T47D (cell line): ENCODE results near the gene DDAH2.

Source experiments
- DNase-seq, 2 experiments: peaks; one replicate each; pipeline versions ENCODE4 v3.0.0 to v3.0.0-alpha.2; 2011 to 2012; ENCODE audit warnings: low read depth in 1 of 2, low spot score in 1 of 2
- JUND ChIP-seq: IDR thresholded peaks from 2 replicates; pipeline ENCODE4 v1.6.1; 2012; ENCODE audit warnings: low read depth
- in situ Hi-C: cut with HindIII; loops from 2 replicates; pipeline ENCODE4 v1.10.0; 2016; ENCODE audit warnings: low sequenced_read_pairs, low pct_unique_long_range_greater_than_20kb

Gene DDAH2

DNA sequence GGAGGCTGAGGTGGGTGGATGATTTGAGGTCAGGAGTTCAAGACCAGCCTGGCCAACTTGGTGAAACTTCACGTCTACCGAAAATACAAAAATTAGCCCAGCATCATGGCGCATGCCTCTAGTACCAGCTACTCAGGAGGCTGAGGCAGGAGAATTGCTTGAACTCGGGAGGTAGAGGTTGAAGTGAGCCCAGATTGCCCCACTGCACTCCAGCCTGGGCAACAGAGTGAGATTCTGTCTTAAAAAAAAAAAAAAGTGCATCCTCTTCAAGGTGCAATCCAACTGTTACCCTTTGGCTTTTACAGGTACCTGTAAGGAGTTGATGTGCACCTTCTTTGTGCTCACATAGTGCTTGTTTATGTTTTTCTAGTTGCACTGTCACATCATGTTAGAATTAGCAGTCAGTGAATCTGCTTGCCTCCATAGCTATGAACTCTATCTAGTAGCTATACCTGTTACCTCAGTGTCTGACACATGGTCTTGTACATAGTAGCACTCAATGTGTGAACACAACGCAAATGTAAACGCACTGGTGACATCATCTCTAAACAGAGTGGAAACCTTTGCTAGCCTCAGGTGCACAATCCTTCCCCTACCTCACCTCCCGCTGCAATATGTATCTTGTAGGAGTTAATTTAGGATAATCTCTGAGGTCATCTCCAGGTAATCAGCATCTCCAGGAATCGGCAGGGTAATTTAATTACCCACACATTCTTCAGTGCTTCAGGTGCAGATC, 20.4 kb upstream of the DDAH2 start:
- DNase-seq: peak in 1 of 2 experiments; percentile 52
- no peak for TF ChIP-seq JUND
- in situ Hi-C loops: no loop called here

GRCh38 chr6:31744422-31744821, 15.3 kb upstream of the DDAH2 start:
- DNase-seq: no peak
- in situ Hi-C loops: no loop called here
- no peak for TF ChIP-seq JUND

DNA sequence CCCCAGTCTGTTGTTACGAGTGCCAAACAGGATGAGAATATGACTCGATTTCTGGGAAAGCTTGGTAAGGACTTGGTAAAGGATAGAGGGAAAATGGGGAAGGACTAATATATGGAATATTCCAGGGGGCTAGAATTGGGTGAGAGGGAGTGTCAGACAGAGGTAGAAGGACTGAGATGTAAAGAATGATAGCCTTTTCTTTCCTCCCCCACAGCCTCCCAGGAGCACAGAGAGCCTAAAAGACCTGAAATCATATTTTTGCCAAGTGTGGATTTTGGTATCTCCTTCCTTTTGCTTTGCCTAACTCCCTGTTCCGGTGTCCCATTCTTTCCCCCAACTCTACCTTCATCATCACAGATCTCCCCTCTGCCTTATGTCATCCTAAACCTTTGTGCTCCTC, 13.8 kb upstream of the DDAH2 start:
- DNase-seq: no peak
- TF ChIP-seq JUND: no peak
- in situ Hi-C loops: no loop called here

DNA sequence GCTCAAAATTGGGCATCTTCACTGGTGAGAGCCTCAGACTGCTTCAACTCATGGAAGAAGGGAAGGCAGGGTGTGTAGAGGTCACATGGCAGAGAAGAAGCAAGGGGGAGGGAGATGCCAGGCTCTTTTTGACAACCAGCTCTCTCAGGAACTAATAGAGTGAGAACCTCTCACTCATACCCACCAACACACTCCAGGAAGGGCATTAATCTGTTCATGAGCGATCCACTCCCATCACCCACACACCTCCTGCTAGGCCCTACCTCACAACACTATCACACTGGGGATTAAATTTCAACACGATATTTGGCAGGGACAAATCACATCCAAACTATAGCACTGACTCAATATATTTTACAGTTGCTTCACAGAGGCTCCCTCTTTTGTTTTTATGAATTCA, 12.7 kb upstream of the DDAH2 start:
- DNase-seq: no peak
- in situ Hi-C loops: no loop called here
- no peak for TF ChIP-seq JUND

DNA sequence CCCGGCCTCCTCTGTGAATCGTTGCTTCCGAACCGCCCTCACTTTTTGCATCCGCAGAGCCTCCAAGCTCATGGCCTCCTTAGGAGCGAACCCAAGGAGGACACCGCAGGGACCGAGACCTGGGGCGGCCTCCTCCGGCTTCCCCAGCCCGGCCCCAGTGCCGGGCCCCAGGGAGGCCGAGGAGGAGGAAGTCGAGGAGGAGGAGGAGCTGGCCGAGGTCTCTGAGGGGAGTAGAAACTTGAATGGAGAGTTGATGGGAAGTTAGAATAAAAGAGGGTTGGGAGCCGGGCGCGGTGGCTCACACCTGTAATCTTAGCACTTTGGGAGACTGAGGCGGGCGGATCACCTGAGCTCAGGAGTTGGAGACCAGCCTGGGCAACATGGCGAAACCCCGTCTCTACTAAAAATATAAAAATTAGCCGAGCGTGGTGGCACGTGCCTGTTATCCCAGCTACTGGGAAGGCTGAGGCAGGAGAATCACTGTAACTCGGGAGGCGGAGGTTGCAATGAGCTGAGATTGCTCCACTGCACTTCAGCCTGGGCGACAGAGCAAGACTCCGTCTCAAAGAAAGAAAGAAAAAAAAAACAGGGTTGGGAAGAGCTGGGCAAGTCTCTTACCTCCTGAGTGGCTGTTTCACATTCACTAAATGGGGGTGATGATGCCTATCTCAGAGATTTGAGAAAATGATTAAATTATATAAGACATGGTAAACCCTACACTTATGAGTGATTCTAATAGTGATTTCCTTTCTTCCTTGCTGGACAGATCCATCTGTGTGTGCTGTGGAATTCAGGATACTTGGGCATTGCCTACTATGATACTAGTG, 11.5 kb upstream of the DDAH2 start:
- TF ChIP-seq JUND: no peak
- no peak for DNase-seq

GRCh38 chr6:31739639-31740396, 10.7 kb upstream of the DDAH2 start, which contains the start of gene MSH5:
Gene MSH5, plus strand, starts transcription at chr6:31740005. Its CDS starts 462 bp downstream, at chr6:31740467.
- peak; percentile 95 to 99 for DNase-seq
- TF ChIP-seq JUND: no peak
- in situ Hi-C loops: no loop called here

More for the DNA sequence above, 11.5 kb upstream of the DDAH2 start:
- in situ Hi-C loops: no loop called here

DNA sequence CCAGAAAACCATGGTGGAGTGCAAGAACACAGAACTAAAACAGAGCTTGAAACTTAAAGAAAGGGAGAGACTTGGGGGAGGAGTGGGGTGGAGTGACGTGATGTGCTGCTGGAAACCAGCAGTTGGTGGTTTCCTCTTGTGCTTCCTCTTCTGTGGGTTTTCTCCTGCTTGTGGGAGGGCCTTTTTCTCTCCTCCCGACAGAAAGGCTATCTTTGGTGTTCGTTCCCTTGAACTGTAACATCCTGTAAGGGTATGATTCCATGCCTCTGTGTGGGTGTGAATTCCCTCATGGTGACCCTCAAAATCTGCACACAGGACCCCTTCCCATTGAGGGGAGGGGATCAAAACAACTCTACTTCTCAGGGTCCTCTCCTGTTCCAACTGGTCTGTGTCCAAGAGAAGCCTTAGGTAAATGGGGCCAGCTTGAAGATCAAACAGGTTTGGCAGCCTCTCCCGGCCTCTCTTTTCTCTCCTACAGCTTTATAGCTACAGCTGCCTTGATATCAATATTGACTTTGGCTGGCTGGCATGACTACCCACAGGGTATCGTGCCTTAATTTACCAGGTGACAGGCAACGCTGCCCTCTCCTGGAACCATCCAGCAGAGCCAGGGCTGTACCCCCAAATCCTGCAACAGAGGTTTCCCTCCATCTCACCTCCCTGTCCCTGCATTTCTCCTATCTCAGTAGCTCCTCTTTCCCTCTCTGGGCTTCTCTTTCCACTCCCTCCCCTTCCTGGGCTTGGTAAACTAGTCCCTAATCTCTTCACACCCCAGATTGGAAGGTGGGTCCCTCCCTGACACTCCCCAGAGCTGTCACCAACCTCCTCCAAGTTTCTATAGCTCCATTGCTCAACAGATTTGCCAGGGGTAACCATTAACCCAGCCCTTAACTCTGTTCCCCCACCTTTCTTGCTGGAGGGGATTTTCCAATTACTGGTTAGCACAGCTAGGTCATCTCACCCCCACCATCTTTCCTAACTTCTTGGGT, 9.2 kb upstream of the DDAH2 start:
- in situ Hi-C loops: no loop called here
- TF ChIP-seq JUND: no peak
- DNase-seq: peak in 1 of 2 experiments; percentile 76

GRCh38 chr6:31737315-31737990, 8.4 kb upstream of the DDAH2 start:
- DNase-seq: no peak
- in situ Hi-C loops: no loop called here

GRCh38 chr6:31736768-31737314, 7.7 kb upstream of the DDAH2 start:
- no peak for DNase-seq
- TF ChIP-seq JUND: no peak
- in situ Hi-C loops: no loop called here

More at GRCh38 chr6:31737315-31737990, 8.4 kb upstream of the DDAH2 start:
- TF ChIP-seq JUND: no peak

GRCh38 chr6:31736021-31736767, 7.1 kb upstream of the DDAH2 start, which contains the start of gene CLIC1:
Gene CLIC1, minus strand, starts transcription at chr6:31736530. Its CDS starts 230 bp downstream, at chr6:31736300.
- DNase-seq: peak; percentile 76 to 79
- TF ChIP-seq JUND: no peak
- in situ Hi-C loops: no loop called here
